GM12873 (cell line): ENCODE measurements around the gene FARSA.

Source experiments
- TF ChIP-seq, protein P1 (sequence below): IDR thresholded peaks from 2 replicates; pipeline ENCODE4 v1.5.1; 2012; ENCODE audit warnings: low read depth, mild to moderate bottlenecking, moderate library complexity, low read length, control low read depth; ENCODE audit not compliant: insufficient read depth; ENCODE audit errors: missing control alignments

Gene FARSA

DNA sequence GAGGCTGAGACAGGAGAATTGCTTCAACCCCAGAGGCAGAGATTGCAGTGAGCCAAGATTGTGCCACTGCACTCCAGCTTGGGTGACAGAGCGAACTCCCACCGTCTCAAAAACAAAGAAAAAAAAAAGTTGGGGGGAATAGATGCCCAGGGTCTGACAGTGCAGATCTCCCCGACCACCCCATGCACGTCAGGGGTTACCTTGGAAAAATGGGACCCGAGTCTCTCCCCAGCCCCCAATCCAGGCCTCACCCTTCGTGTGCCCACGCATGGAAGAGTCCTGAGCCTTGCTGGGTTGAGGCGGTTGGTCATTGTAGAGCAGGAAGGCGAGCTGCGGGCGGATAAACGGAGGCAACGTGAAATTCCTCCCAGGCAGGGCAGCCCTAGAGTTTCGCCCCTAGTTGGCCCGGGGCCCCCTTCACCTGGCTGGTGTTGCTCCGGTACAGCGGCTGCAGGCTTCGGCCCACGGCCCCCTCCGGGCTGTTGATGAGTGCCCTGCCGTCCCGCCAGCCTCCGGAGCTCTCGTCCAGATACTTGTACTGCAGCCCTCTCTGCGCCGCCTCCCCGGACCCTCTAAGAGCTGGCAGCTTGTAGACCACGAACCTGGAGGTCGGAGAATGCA lies 52.9 kb downstream of the FARSA start:
- TF ChIP-seq, protein P1, sequence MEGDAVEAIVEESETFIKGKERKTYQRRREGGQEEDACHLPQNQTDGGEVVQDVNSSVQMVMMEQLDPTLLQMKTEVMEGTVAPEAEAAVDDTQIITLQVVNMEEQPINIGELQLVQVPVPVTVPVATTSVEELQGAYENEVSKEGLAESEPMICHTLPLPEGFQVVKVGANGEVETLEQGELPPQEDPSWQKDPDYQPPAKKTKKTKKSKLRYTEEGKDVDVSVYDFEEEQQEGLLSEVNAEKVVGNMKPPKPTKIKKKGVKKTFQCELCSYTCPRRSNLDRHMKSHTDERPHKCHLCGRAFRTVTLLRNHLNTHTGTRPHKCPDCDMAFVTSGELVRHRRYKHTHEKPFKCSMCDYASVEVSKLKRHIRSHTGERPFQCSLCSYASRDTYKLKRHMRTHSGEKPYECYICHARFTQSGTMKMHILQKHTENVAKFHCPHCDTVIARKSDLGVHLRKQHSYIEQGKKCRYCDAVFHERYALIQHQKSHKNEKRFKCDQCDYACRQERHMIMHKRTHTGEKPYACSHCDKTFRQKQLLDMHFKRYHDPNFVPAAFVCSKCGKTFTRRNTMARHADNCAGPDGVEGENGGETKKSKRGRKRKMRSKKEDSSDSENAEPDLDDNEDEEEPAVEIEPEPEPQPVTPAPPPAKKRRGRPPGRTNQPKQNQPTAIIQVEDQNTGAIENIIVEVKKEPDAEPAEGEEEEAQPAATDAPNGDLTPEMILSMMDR = no peak

DNA sequence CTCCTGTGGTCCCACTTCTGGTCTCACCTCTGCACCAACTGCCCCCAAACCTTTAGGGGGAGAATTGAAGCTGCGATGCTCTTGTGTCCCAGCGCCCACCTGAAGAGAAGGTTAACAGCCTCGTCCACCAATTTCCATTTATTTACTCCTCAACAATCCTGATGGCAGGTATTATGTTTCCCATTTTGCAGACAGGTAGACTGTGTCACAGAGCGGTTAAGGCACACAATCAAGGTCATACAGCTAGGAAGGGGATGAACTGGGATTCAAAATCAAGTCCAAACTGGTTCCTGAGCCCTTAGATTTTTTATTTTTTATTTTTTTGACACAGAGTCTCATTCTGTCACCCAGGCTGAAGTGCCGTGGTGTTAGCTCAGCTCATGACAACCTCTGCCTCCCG lies 58.4 kb downstream of the FARSA start:
- TF ChIP-seq, protein P1 = no peak

DNA sequence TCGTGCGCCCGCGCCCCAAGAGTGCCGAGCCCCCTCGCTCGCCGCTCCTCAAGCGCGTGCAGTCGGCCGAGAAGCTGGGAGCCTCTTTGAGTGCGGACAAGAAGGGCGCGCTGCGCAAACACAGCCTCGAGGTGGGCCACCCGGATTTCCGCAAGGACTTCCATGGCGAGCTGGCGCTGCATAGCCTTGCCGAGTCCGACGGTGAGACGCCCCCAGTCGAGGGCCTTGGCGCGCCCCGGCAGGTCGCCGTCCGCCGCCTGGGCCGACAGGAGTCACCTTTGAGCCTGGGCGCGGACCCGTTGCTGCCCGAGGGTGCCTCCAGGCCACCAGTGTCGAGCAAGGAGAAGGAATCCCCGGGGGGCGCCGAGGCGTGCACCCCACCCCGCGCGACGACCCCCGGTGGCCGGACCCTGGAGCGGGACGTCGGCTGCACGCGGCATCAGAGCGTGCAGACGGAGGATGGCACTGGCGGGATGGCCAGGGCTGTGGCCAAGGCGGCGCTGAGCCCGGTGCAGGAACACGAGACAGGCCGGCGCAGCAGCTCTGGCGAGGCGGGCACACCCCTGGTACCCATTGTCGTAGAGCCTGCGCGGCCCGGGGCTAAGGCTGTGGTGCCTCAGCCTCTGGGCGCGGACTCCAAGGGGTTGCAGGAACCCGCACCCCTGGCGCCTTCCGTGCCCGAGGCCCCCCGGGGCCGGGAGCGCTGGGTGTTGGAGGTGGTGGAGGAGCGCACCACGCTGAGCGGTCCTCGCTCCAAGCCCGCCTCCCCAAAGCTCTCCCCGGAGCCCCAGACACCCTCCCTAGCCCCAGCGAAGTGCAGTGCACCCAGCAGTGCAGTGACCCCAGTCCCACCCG lies 59.4 kb downstream of the FARSA start:
- TF ChIP-seq, protein P1 = no peak

DNA sequence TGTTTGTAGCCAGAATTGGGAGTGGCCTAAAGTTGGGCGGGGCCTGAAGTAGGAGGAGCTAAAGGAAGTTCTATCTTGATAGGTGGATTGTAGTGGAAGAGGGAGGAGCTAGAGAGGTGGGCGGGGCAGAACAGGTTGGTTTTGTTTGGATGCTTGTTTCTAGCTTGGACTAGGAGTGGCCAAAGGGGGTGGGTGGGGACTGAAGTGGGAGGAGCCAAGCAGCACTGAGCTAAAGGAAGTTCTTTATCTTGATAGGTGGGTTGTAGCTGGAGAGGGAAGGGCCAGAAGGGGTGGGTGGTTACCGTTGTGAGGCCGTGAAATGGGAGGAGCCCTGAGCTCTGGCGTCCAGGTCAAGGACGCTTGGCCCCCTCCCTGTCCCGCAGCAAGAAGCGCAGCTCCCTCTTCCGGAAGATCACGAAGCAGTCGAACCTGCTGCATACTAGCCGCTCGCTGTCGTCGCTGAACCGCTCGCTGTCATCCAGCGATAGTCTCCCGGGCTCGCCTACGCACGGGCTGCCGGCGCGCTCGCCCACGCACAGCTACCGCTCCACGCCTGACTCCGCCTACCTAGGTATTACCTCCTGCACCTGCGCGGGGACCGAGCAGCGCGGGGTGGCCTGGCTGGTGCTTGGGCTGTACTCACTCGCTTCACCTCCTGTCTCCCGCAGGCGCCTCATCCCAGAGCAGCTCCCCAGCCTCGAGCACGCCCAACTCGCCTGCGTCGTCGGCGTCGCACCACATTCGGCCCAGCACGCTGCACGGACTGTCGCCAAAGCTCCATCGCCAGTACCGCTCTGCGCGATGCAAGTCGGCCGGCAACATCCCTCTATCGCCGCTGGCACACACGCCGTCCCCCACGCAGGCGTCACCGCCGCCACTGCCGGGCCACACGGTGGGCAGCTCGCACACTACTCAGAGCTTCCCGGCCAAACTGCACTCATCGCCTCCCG lies 60.3 kb downstream of the FARSA start:
- TF ChIP-seq, protein P1 = no peak
